ENCODE measurements around the gene APBA2.

The APBA2 gene

DNA sequence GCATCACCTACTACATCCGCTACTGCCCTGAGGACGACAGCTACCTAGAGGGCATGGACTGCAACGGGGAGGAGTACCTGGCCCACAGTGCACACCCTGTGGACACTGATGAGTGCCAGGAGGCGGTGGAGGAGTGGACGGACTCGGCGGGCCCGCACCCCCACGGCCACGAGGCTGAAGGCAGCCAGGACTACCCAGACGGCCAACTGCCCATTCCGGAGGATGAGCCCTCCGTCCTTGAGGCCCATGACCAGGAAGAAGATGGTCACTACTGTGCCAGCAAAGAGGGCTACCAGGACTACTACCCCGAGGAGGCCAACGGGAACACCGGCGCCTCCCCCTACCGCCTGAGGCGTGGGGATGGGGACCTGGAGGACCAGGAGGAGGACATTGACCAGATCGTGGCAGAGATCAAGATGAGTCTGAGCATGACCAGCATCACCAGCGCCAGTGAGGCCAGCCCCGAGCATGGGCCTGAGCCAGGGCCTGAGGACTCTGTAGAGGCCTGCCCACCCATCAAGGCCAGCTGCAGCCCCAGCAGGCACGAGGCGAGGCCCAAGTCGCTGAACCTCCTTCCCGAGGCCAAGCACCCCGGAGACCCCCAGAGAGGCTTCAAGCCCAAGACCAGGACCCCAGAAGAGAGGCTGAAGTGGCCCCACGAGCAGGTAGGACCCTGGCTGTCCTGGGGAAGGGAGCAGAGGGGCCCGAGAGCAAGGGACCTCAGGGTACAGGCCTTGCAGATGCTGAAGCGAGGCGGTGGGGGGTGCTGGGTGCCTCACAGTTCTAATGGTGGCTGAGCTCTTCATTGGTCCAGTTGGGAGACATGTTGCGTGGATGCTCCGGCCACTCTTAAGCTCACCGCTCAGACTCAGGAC, 168.6 kb downstream of the APBA2 start:
- TF ChIP-seq ZFX (IDR thresholded peaks at IDR 0.05): no peak
- TF ChIP-seq, protein P1, sequence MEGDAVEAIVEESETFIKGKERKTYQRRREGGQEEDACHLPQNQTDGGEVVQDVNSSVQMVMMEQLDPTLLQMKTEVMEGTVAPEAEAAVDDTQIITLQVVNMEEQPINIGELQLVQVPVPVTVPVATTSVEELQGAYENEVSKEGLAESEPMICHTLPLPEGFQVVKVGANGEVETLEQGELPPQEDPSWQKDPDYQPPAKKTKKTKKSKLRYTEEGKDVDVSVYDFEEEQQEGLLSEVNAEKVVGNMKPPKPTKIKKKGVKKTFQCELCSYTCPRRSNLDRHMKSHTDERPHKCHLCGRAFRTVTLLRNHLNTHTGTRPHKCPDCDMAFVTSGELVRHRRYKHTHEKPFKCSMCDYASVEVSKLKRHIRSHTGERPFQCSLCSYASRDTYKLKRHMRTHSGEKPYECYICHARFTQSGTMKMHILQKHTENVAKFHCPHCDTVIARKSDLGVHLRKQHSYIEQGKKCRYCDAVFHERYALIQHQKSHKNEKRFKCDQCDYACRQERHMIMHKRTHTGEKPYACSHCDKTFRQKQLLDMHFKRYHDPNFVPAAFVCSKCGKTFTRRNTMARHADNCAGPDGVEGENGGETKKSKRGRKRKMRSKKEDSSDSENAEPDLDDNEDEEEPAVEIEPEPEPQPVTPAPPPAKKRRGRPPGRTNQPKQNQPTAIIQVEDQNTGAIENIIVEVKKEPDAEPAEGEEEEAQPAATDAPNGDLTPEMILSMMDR (conservative IDR thresholded peaks at IDR 0.05): no peak
- no peak overlapping the region for H3K27ac ChIP-seq

DNA sequence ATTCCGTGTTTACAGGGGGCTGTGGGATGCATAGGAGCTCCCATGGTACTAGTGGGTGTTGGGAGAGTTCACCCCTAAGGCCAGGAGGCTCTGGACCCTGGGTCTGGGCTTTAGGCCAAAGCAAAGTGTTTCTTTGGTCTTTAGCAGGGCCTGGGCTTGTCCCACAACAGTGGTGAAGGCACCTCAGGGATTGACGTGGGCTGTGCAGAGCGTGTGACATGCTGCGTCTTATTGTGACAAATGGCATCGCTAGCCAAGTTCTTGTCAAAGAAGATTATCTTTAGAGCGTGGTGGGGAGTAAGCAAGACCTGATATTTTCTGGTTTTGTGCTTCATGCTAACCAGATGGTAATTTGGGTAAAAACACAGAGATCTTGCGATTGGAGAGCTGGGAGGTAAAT, 170.1 kb downstream of the APBA2 start:
- H3K27ac ChIP-seq: no peak overlapping the region
- TF ChIP-seq ZFX (IDR thresholded peaks at IDR 0.05): no peak
- TF ChIP-seq, protein P1 (conservative IDR thresholded peaks at IDR 0.05): no peak

DNA sequence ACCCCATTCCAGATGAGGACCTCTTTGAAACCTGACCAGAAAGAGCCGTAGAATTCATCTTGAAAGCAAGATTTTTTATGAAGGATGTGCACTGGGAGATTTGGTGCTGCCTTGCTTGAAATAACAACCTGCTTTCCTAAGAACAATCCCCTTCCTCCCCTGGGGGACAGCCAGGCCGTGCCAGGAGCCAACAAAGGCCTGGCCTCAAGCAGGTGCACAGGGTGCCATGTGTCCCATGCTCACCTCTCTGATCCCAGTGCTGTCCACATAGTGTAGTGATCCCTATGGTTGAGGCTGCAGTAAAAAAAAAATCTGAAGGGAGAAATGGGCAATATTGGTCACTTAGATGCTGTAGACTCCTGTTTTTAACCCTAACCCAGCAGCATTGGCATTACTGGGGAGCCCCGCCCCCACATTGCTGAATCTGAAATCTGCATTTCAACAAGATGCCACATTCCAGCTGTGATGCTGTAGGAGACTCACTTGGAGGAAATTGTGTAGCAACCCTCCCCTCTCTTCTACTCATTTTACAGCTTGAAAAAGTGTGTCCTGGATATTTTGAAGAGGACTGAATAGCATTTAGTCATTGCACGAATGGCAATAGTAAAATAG, 171.2 kb downstream of the APBA2 start:
- H3K27ac ChIP-seq: no peak overlapping the region

DNA sequence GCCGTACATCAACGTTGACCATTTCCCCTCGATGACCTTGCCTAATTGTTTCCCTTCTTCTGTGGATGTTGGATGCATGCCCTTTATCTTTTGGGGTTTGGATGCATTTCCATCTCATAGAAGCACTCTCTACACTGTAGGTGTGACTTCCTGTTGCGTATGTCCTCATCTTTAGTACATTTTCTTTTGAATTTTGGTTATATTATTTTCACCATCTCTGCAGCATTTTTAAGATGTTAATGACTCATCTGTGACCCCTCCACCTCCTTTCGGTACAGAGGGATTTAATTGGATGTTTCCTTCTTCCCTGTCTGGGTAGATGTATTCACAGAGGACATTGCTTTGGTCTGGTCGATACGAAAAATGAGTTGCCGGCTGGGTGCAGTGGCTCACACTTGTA, 172.1 kb downstream of the APBA2 start:
- H3K27ac ChIP-seq: no peak overlapping the region
- no peak for TF ChIP-seq ZFX (IDR thresholded peaks at IDR 0.05)
- TF ChIP-seq, protein P1 (conservative IDR thresholded peaks at IDR 0.05): no peak

More for the DNA sequence above, 171.2 kb downstream of the APBA2 start:
- no peak for TF ChIP-seq ZFX (IDR thresholded peaks at IDR 0.05)
- TF ChIP-seq, protein P1 (conservative IDR thresholded peaks at IDR 0.05): no peak

DNA sequence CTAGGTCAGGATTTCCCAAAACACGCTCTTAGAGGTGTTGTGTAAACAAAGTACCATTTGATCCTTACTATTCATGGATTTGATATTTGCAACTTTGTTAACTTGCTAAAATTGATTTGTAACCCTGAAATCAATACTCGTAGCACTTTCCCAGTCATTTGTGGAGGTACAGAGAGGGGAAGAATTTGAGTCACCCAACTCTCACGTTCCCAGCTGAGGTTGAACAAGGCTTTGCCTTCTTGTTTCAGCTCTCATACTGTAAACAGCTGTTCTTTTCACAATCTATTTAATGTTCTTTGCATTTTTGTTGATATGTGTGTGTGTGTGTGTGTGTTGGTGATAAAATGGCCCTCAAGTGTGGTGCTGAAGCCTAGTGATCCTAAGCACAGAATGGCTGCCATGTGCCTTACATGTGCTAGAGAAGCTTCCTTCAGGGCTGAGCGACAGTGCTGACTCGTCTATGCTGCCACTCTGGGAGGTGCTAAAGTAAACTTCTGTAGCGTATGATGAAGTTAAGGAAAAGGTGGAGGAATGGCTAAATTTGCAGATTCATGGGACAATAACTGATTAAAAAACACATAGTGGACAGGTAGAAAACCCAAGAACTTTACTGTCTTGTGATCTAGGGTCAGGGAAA, 173.2 kb downstream of the APBA2 start:
- H3K27ac ChIP-seq: no peak overlapping the region
- TF ChIP-seq ZFX (IDR thresholded peaks at IDR 0.05): no peak
- TF ChIP-seq, protein P1 (conservative IDR thresholded peaks at IDR 0.05): no peak

DNA sequence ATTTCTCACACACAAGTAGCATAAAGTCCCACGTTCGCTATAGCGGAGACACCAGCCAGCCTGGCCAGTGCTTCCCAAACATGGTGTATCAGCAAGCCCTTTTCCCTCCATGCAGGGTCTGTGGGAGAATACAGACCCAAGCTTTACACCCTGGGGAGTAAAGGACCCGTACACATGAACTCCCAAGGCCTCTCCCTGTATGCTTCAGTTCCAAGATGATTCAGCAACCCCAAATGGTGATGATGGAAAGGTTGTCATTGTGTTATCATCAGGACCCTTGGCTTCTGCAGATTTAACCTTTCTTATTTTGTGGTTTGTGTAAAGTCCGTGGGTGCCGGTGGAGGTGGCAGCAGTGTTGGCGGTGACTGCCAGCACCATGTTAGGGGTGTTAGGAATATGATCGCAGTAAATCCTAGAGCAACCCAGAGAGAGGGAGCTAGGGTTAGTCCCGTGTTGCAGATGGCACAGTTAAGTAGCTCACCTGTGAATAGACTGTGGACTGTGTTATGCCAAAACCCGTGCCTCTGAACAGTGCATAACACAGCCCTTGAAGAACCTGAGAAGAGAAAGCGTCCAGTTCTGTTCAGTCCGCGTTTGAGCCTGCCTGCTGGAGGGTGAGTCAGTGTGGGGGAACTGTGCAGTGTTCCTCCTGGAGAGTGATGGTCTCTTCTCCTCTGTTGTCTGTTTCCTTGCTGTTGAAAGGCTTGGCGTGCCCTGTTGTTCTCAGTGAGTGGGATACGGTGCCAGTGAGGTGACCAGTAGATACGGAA, 174.3 kb downstream of the APBA2 start:
- H3K27ac ChIP-seq: no peak overlapping the region
- TF ChIP-seq ZFX (IDR thresholded peaks at IDR 0.05): no peak
- TF ChIP-seq, protein P1 (conservative IDR thresholded peaks at IDR 0.05): no peak

All from C4-2B (cell line).